K562 (cell line): ENCODE data around the gene KATNAL2. TPM values are rescaled to one million over a fixed set of nuclear protein-coding genes. Genes with fewer than 3 reads are reported as not detected.

ENCODE experiments used
- ARID1B ChIP-seq: fragments of 450-650 bp; IDR thresholded peaks from 2 replicates; pipeline ENCODE4 v1.6.1; 2016; ENCODE audit warnings: antibody characterized with exemption, mild to moderate bottlenecking, inconsistent platforms
- CREBBP ChIP-seq: IDR thresholded peaks from one replicate; pipeline ENCODE4 v1.6.1; 2012; ENCODE audit warnings: low read depth, mild to moderate bottlenecking, control low read depth, inconsistent platforms, low read length
- E2F8 ChIP-seq: fragments of 450-650 bp; IDR thresholded peaks from 2 replicates; pipeline ENCODE4 v1.7.1; 2018; ENCODE audit warnings: mild to moderate bottlenecking, low read depth; ENCODE audit not compliant: partially characterized antibody
- E4F1 ChIP-seq: fragments of 250-450 bp; sonication (Bioruptor Pico); IDR thresholded peaks from 2 replicates; pipeline ENCODE4 v1.5.0; 2021; ENCODE audit warnings: mild to moderate bottlenecking, borderline replicate concordance
- ELK3 ChIP-seq: fragments of 450-650 bp; formaldehyde crosslinking; IDR thresholded peaks from 2 replicates; pipeline ENCODE4 v1.4.0; 2020; ENCODE audit warnings: mild to moderate bottlenecking
- GTF2F1 ChIP-seq: IDR thresholded peaks from 2 replicates; pipeline ENCODE4 v1.6.1; 2011; ENCODE audit warnings: low read depth, low read length, improper control_type of control experiment
- PCBP1 ChIP-seq: fragments of 200-400 bp; formaldehyde crosslinking; IDR thresholded peaks from 2 replicates; pipeline ENCODE4 v1.6.1; 2018; ENCODE audit warnings: mild to moderate bottlenecking, low read depth, low read length; ENCODE audit not compliant: poor library complexity, severe bottlenecking
- RUNX1 ChIP-seq: sonication (generic); IDR thresholded peaks from 2 replicates; pipeline ENCODE4 v1.6.1; 2016; ENCODE audit warnings: antibody characterized with exemption, low read depth
- SMAD1 ChIP-seq: fragments of 150-350 bp; IDR thresholded peaks from 2 replicates; pipeline ENCODE4 v1.6.1; 2014; ENCODE audit warnings: low read length, low read depth; ENCODE audit not compliant: partially characterized antibody
- SMARCB1 ChIP-seq: IDR thresholded peaks from 2 replicates; pipeline ENCODE4 v1.6.1; 2011; ENCODE audit warnings: improper control_type of control experiment, low read depth; ENCODE audit not compliant: insufficient read length
- TCF7L2 ChIP-seq: fragments of 150-350 bp; IDR thresholded peaks from 2 replicates; pipeline ENCODE4 v1.6.1; 2016; ENCODE audit warnings: low read depth, mild to moderate bottlenecking, low read length, moderate library complexity
- TCFL5 ChIP-seq: fragments of 250-450 bp; sonication (Bioruptor Pico); conservative IDR thresholded peaks from 2 replicates; pipeline ENCODE4 v1.6.1; 2021; ENCODE audit warnings: mild to moderate bottlenecking, moderate library complexity, matching md5 sums
- ZFX ChIP-seq: sonication (generic); formaldehyde crosslinking; IDR thresholded peaks from 2 replicates; pipeline ENCODE4 v1.8.0; 2022; ENCODE audit warnings: mild to moderate bottlenecking, missing genetic modification reagents, moderate library complexity
- ZNF146 ChIP-seq: IDR thresholded peaks from one replicate; pipeline ENCODE4 v1.6.1; 2018; ENCODE audit warnings: missing compliant biosample characterization; ENCODE audit not compliant: unreplicated experiment
- ZNF280A ChIP-seq: fragments of 450-650 bp; IDR thresholded peaks from 2 replicates; pipeline ENCODE4 v1.6.1; 2018; ENCODE audit warnings: mild to moderate bottlenecking, low read depth; ENCODE audit not compliant: partially characterized antibody
- ZNF444 ChIP-seq: fragments of 250-450 bp; sonication (Bioruptor Pico); IDR thresholded peaks from 2 replicates; pipeline ENCODE4 v1.4.0; 2020; ENCODE audit warnings: mild to moderate bottlenecking, moderate library complexity
- ZNF449 ChIP-seq: fragments of 250-450 bp; sonication (Bioruptor Pico); IDR thresholded peaks from 2 replicates; pipeline ENCODE4 v1.8.0; 2022; ENCODE audit warnings: moderate library complexity, mild to moderate bottlenecking, inconsistent platforms
- ZNF764 ChIP-seq: fragments of 250-450 bp; sonication (Bioruptor Pico); IDR thresholded peaks from 2 replicates; pipeline ENCODE4 v1.4.0; 2020; ENCODE audit warnings: low read depth, mild to moderate bottlenecking, moderate library complexity
- polyA plus RNA-seq, 8 experiments: library from polyadenylated mRNA; depleted of rRNA in 4 of 8; stranded (reverse) in 5 of 8; unstranded in 3 of 8; fragments of >200 nt; fragmentation: Nextera tagmentation in 2 of 8; fragmentation: Illumina TruSeq in 1 of 8; extraction: Ambion mirVana in 2 of 8; extraction: Trizol in 1 of 8; gene quantifications; 2 replicates each; pipeline versions ENCODE4 v1.2.1 to v1.2.3, GENCODE V29; 2011 to 2014; ENCODE audit warnings: inconsistent platforms in 1 of 8, missing spikeins in 1 of 8
- total RNA-seq, 7 experiments: library from RNA; depleted of rRNA in 6 of 7; stranded (reverse); fragments of >200 nt in 6 of 7; fragmentation: Illumina TruSeq in 2 of 7; extraction: Trizol in 2 of 7; gene quantifications; 2 replicates each; pipeline versions ENCODE4 v1.2.1 to v1.2.3, GENCODE V29; 2011 to 2021; ENCODE audit warnings: low replicate concordance in 1 of 7

Gene KATNAL2
- total and polyA plus RNA-seq, 9 of the 15 experiments (the other 6 are each of a cell fraction or from before 2014, with no cell fraction given): 0.08 to 1.2 (median 0.48) TPM

GRCh38 chr18:46917108-46917802 lies at the start of gene KATNAL2, which contains the start of gene PIAS2 (continued):
- TF ChIP-seq ZNF444 (CRISPR knock-in tag) (no peak), GTF2F1 (no peak), TCFL5 (no peak), ELK3 (CRISPR knock-in tag) (no peak), PCBP1 (peak; percentile 78), CREBBP (no peak), ARID1B (no peak), ZFX (CRISPR knock-in tag) (peak; percentile 63; the same call in 1 of the 2 replicates), ZNF146 (no peak), E4F1 (CRISPR knock-in tag) (no peak), SMARCB1 (no peak), ZNF449 (no peak), RUNX1 (no peak), E2F8 (no peak), SMAD1 (no peak), TCF7L2 (no peak), ZNF764 (CRISPR knock-in tag) (no peak), ZNF280A (no peak)
